DND-41 (cell line): ENCODE measurements around the gene TRAP1.

Experiments used
- ATAC-seq: fragments of 200-7000 bp; cut with Tn5 transposase; 3 replicates; pipeline ENCODE4 v1.9.1; 2021; ENCODE audit warnings: low read depth; ENCODE audit not compliant: insufficient read depth
- DNase-seq: peaks from one replicate; pipeline ENCODE4 v3.0.0-alpha.2; 2020
- H2AFZ ChIP-seq: 2 replicates; pipeline ENCODE4 v1.6.0; 2012; ENCODE audit warnings: low read depth, low read length
- H3K27ac ChIP-seq: 2 replicates; pipeline ENCODE4 v1.5.1; 2012; ENCODE audit warnings: low read length, inconsistent platforms
- H3K27me3 ChIP-seq: fragments of 200-600 bp; sonication (generic); 2 replicates; pipeline ENCODE4 v1.6.0; 2012; ENCODE audit warnings: low read length, mild to moderate bottlenecking, inconsistent platforms; ENCODE audit not compliant: insufficient read depth, poor library complexity
- H3K36me3 ChIP-seq: 2 replicates; pipeline ENCODE4 v1.5.1; 2012; ENCODE audit warnings: low read length, inconsistent platforms; ENCODE audit not compliant: insufficient read depth
- H3K4me1 ChIP-seq: 2 replicates; pipeline ENCODE4 v1.5.1; 2012; ENCODE audit warnings: mild to moderate bottlenecking, low read length; ENCODE audit not compliant: insufficient read depth
- H3K4me2 ChIP-seq: 2 replicates; pipeline ENCODE4 v1.6.0; 2012; ENCODE audit warnings: mild to moderate bottlenecking, moderate library complexity, low read length, inconsistent platforms; ENCODE audit not compliant: insufficient read depth
- H3K4me3 ChIP-seq, 2 experiments: fragments of 200-600 bp in 1 of 2; shearing (Covaris generic) in 1 of 2; 2 replicates each; pipeline ENCODE4 v1.5.1; 2012 to 2016; ENCODE audit warnings: inconsistent platforms in 2 of 2, low read length in 2 of 2, mild to moderate bottlenecking in 2 of 2, low read depth in 1 of 2, moderate library complexity in 1 of 2
- H3K79me2 ChIP-seq: 2 replicates; pipeline ENCODE4 v1.6.0; 2012; ENCODE audit warnings: low read length, inconsistent platforms; ENCODE audit not compliant: insufficient read depth
- H3K9ac ChIP-seq: 2 replicates; pipeline ENCODE4 v1.6.0; 2012; ENCODE audit warnings: low read depth, mild to moderate bottlenecking, inconsistent platforms, low read length, moderate library complexity
- H3K9me3 ChIP-seq: 2 replicates; pipeline ENCODE4 v1.5.1; 2012; ENCODE audit warnings: low read length, moderate library complexity, mild to moderate bottlenecking, inconsistent platforms; ENCODE audit not compliant: insufficient read depth, severe bottlenecking
- H4K20me1 ChIP-seq: 2 replicates; pipeline ENCODE4 v1.6.0; 2012; ENCODE audit warnings: low read length; ENCODE audit not compliant: insufficient read depth
- EZH2 ChIP-seq: IDR thresholded peaks from 3 replicates; pipeline ENCODE4 v1.6.1; 2012; ENCODE audit warnings: borderline replicate concordance, low read depth, mild to moderate bottlenecking, moderate library complexity, low read length, inconsistent platforms; ENCODE audit not compliant: severe bottlenecking
- TF ChIP-seq, protein P1 (sequence below): IDR thresholded peaks from 2 replicates; pipeline ENCODE4 v1.5.1; 2012; ENCODE audit warnings: borderline replicate concordance, low read length, moderate library complexity, mild to moderate bottlenecking; ENCODE audit not compliant: poor library complexity, severe bottlenecking; ENCODE audit errors: extremely low read depth

The TRAP1 gene

DNA sequence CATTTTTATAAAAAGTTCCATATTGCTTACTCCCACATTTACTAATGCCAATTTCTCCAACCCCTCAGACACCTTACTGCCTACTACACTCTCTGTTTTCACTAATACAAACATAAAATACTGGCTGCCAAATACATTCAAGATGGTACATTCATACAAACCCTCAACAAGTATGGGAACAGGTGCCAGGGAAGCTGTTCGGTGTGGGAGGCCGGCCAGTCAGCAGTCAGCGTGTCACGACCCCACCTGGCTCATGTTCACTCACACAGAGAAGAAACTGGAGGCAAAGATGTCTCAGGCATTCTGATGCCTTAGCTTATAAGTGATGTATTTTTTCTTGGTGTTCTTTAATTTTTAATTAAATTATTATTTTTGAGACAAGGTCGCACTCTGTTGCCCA, 42.4 kb upstream of the TRAP1 start:
- H2AFZ ChIP-seq: no peak overlapping the region
- no peak overlapping the region for H3K27ac ChIP-seq
- no peak overlapping the region for H3K4me3 ChIP-seq
- H3K4me1 ChIP-seq: no peaks in the 10 kb centered on the region
- no peaks in the 10 kb centered on the region for H3K27me3 ChIP-seq
- no peaks in the 10 kb centered on the region; the same call in 1 of the 2 replicates for H3K79me2 ChIP-seq
- H4K20me1 ChIP-seq: peaks cover 15% of the 10 kb centered on the region
- H3K36me3 ChIP-seq: peaks cover 83% of the 10 kb centered on the region
- no peaks in the 10 kb centered on the region for H3K9me3 ChIP-seq
- ATAC-seq (no peak), DNase-seq (no peak)
- no peak overlapping the region for H3K9ac ChIP-seq
- H3K4me2 ChIP-seq: no peak overlapping the region
- TF ChIP-seq, protein P1, sequence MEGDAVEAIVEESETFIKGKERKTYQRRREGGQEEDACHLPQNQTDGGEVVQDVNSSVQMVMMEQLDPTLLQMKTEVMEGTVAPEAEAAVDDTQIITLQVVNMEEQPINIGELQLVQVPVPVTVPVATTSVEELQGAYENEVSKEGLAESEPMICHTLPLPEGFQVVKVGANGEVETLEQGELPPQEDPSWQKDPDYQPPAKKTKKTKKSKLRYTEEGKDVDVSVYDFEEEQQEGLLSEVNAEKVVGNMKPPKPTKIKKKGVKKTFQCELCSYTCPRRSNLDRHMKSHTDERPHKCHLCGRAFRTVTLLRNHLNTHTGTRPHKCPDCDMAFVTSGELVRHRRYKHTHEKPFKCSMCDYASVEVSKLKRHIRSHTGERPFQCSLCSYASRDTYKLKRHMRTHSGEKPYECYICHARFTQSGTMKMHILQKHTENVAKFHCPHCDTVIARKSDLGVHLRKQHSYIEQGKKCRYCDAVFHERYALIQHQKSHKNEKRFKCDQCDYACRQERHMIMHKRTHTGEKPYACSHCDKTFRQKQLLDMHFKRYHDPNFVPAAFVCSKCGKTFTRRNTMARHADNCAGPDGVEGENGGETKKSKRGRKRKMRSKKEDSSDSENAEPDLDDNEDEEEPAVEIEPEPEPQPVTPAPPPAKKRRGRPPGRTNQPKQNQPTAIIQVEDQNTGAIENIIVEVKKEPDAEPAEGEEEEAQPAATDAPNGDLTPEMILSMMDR: no peak
- no peak for TF ChIP-seq EZH2

GRCh38 chr16:3756113-3756512, 38.8 kb upstream of the TRAP1 start:
- Histone ChIP-seq H3K9ac (no peak overlapping the region), H3K36me3 (peaks cover 88% of the 10 kb centered on the region), H3K9me3 (no peaks in the 10 kb centered on the region), H3K4me2 (no peak overlapping the region), H2AFZ (no peak overlapping the region), H3K27me3 (no peaks in the 10 kb centered on the region), H4K20me1 (peaks cover 23% of the 10 kb centered on the region), H3K4me3 (no peak overlapping the region), H3K79me2 (no peaks in the 10 kb centered on the region), H3K4me1 (no peaks in the 10 kb centered on the region), H3K27ac (no peak overlapping the region)
- ATAC-seq: no peak
- DNase-seq: no peak
- no peak for TF ChIP-seq EZH2
- TF ChIP-seq, protein P1: no peak

DNA sequence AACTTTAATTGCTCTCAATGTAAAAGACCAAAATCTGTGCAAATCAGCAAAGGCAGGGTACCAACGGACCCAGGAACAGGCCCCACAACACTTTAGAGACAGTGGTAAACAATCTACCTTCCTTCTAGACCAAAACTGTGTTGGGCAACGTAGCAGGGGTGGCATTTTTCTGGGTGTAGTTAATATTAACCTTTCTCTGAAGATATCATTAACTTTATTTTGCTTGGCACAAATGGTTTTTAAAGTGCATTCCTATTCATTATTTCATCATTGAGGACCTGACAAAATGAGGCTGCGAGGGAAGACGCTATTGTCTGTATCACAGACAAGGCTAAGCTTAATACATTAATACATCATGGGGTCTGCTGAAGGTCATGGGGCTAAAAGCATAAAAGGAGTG, 37.9 kb upstream of the TRAP1 start:
- ATAC-seq: no peak
- Histone ChIP-seq H3K4me2 (no peak overlapping the region), H3K4me1 (no peaks in the 10 kb centered on the region), H3K9me3 (no peaks in the 10 kb centered on the region), H3K79me2 (no peaks in the 10 kb centered on the region), H3K36me3 (peaks cover 91% of the 10 kb centered on the region), H3K9ac (no peak overlapping the region), H3K4me3 (no peak overlapping the region), H3K27me3 (no peaks in the 10 kb centered on the region), H4K20me1 (peaks cover 20% of the 10 kb centered on the region), H3K27ac (no peak overlapping the region), H2AFZ (no peak overlapping the region)
- no peak for TF ChIP-seq EZH2
- TF ChIP-seq, protein P1: no peak
- no peak for DNase-seq

GRCh38 chr16:3754772-3755171, 37.4 kb upstream of the TRAP1 start:
- Histone ChIP-seq H3K79me2 (no peaks in the 10 kb centered on the region), H3K4me2 (no peak overlapping the region), H2AFZ (no peak overlapping the region), H3K4me1 (no peaks in the 10 kb centered on the region), H3K27me3 (no peaks in the 10 kb centered on the region), H4K20me1 (peaks cover 20% of the 10 kb centered on the region), H3K9me3 (no peaks in the 10 kb centered on the region), H3K9ac (no peak overlapping the region), H3K27ac (no peak overlapping the region), H3K36me3 (peaks cover 92% of the 10 kb centered on the region), H3K4me3 (no peak overlapping the region)
- ATAC-seq (no peak), DNase-seq (no peak)
- TF ChIP-seq EZH2: no peak
- TF ChIP-seq, protein P1: no peak
